ENCODE data around the gene RPN2.

The RPN2 gene

DNA sequence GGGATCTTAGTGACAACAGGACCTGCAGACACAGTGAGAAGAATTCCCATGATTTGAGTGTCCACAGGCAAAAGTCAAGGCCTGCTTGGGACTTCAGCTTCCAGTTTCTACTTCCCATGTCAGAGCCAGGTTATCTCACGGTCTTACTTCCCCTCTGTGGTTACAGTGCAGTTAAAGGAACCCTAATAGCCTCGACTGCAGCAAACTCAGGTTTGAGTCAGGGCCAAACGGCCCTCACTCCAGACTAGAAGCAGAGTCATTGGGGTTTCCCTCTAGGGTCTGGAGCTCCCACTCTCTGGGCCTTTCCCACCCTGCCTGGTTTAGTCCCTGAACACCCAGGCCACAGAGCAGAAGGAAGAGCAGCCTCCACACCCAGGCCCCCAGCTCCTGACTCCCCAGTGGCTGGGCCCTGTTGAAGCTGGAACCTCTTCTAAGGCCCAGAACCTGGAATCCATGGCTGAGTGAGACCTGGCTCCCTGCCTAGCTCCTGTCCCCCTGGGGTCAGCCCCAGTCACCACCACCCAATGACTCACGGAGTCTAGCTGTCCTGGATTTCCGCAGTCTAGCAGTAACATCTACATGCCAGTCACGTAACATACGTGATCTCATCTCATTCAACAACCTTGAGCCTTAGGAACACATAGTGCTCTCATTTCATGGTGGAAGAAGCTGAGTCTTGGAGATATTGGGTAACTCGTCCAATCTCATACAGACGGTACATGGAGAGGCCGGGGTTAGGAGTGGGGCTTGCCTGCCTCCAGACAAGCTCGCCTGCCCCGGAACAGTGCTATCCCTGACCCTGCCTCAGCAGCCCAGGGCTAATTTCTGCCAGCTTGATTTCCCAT, 91.7 kb downstream of the RPN2 start:
- DNase-seq = peak; percentile 32

DNA sequence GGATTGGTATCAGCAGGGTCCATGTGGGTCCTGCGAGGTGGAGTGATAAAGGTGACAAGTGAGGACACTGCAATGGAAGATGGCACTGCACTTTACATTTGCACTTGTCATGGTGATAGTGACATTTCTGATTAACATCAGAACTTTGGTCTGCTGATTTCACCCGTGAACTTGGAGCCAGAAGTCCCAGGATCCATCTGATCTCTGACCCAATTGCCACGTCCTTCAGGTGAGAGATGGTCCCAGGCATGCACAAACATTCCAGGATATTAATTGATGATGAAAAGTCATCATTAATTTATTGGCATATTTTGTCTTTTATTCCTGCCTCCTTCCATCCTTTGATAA, 92.3 kb downstream of the RPN2 start:
- DNase-seq = no peak

- DNase-seq = no peak
Measured at GRCh38 chr20:37273988-37274387, 94.9 kb downstream of the RPN2 start.

DNA sequence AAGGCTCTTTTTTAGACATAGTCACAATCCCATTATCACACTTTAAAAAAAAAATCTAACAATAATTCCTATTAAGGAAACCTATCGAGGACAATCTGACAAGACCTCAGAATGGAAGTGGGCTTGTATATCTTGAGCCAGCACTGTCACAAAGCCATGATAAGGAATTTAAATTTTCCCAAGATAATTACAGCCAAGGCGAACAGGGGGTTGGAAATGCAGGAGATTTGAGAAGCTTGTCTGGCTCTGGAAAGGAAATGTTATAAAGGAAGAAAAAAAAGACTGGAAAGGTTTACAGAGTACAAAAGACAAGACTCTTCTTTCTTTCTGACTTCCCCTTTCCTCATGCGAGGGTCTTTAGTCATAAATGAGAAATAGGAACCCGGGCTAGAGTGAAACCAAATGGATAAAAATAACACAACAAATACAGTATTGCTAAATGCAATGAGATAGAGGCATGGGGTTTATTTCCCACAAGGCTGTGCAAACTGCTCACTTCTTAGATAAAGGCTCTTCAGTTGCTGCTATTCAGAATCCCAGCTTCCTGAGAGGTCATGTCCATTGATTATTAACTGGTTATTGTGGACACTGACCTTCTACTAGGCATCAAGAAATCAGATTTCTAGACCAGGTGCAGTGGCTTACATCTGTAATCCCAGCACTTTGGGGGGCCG, 95.9 kb downstream of the RPN2 start:
- no peak for DNase-seq

DNA sequence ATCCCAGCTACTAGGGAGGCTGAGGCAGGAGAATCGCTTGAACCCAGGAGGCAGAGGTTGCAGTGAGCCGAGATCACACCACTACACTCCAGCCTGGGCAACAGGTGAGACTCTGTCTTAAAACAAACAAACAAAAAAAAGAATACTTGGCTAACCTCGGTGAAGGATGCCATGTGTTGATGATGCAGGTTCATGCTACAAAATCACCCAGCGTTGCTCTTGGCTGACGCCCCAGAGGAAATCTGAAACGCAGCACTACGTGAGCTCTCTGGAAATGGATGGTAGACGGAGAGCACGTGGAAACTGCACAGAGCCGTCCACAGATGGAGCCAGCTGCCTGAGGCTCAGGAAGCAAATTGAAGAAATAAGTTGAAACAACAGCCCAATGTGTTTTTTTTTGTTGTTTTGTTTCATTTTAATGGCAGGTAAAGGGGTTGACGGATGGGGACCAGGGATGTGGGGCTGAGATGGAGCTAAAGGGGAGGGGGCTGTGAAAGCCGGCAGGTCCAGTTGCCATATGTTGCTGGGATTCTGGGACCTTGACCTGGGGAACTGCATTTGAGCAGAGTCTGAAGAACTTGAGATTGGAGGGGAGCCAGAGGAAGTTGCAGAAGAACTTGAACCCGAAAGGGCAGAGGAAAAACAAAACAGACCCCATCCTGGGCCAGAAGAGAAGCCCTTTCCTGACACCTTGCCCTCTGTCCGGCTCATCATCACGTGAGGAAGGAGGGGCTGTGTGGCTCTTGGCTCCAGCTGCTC, 97.5 kb downstream of the RPN2 start:
- no peak for DNase-seq

GRCh38 chr20:37277253-37277593, 98.1 kb downstream of the RPN2 start:
- no peak for DNase-seq

GRCh38 chr20:37278966-37279590, 99.9 kb downstream of the RPN2 start:
- DNase-seq = no peak

DNA sequence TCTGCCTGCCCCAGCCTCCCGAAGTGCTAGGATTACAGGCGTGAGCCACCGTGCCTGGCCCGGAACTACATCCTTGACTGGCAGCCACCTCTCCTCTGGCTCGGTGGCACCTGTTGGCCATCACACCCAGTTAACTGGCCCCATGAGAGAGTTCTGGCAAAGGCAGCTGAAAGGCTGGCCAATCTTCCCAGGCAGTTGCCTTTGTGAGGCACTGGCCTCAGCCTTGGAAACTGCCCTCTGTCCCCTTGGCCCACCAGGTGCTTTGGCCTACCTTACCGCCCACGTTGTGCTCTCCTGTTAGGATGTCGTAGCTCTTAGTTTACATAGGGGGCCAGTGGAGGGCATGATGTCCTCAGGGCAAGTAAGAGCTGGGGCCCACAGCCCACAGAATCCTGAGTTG, 100.7 kb downstream of the RPN2 start:
- DNase-seq = no peak

GRCh38 chr20:37280403-37280802, 101.3 kb downstream of the RPN2 start:
- no peak for DNase-seq

DNA sequence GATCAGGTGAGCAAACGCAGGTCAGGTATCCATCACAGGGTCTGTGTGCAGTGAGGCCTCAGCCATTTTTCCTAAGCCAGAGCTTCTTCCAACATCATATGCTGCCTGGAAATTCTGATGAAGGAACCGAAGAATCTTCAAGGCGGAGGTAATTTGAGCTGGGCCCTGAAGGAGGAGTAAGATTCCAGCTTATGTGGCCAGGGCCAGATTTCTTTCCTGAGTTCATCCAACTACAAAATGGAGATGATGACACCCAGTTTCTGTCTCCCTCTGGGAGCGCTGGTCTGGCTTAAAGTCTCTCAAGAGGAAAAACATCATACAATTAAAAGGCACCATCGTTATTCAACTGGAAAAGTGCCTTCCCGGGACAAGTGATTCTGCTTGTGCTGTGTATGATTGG, 103.4 kb downstream of the RPN2 start:
- DNase-seq = no peak

DNA sequence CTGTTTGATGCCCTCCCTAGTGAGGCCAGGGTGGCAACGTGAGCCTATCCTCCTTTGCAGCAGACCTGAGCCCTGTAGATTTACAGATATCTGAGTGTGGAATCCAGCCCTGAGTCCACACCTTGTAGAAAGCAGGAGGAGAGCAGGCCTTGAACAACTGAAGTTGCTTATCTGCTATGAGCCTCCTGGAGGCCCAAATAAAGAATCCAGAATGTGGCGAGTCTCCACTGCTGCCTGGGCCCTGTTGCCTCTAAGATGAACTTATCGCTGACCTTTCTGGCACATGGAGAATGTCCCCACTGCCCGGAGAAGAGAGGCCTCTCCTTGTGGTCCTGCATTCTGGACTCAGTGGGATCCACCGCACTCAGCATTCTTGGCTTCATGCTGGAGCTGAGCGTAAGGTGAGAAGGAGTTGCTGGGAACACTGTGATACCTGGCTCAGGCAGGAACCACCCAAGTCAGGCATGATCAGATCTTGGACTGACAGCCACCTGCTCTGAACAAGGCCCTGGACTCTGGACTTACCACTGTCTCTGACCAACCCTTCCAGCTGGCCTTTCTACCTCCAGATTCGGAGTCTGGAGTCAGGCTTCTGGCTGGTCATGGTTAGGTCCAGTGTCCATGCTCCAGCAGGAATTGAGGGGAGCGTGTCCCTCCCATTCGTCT, 104.5 kb downstream of the RPN2 start:
- DNase-seq = no peak

DNA sequence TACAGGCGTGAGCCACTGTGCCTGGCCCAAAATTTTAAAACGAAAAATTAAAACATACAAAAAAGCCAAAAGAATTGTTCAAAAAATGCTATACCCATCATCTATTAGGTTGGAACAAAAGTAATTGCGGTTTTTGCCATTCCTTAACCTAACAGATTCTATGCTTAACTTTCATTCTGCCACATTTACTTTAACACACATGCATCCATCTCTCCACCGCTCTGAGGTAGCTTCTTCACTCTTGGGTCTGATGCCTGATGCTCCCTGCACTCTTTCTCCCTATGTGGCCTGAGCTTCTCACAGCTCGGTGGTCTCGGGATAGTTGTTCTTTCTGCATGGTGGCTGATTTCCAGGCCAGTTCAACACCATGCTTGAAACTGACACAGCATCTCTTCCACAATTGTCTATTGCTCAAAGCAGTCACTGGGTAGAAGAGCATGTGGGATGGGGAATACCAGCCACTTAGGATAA, 105.6 kb downstream of the RPN2 start:
- DNase-seq = no peak

GRCh38 chr20:37285664-37286374, 106.7 kb downstream of the RPN2 start:
- DNase-seq = no peak

DNA sequence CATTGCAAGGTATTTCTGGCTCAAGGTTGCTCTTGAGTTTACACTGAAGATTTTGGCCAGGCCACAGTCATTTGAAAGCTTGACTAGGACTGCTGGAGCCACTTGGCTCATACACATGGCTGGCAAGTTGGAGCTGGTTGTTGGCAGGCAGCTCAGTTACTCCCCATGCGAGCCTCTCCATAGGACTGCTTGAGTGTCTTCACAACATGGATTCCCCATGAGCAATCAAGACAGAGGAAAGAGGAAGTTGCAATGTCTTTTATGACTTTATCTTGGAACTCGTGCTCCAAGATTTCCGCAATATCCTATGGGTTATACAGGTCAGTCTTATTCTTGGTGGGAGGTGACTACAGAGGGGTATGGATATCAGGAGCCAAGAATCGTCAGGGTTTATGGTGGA, 109.0 kb downstream of the RPN2 start:
- DNase-seq = no peak

- DNase-seq = no peak
Measured at GRCh38 chr20:37290158-37290810, 111.2 kb downstream of the RPN2 start.
